ENCODE measurements around the gene FN3KRP. TPM values are rescaled to one million over a fixed set of nuclear protein-coding genes. Genes with fewer than 3 reads are reported as not detected.

The FN3KRP gene
- total and polyA plus RNA-seq, 4 donors, result 17.3 to 27.6 (median 23.6) TPM

DNA sequence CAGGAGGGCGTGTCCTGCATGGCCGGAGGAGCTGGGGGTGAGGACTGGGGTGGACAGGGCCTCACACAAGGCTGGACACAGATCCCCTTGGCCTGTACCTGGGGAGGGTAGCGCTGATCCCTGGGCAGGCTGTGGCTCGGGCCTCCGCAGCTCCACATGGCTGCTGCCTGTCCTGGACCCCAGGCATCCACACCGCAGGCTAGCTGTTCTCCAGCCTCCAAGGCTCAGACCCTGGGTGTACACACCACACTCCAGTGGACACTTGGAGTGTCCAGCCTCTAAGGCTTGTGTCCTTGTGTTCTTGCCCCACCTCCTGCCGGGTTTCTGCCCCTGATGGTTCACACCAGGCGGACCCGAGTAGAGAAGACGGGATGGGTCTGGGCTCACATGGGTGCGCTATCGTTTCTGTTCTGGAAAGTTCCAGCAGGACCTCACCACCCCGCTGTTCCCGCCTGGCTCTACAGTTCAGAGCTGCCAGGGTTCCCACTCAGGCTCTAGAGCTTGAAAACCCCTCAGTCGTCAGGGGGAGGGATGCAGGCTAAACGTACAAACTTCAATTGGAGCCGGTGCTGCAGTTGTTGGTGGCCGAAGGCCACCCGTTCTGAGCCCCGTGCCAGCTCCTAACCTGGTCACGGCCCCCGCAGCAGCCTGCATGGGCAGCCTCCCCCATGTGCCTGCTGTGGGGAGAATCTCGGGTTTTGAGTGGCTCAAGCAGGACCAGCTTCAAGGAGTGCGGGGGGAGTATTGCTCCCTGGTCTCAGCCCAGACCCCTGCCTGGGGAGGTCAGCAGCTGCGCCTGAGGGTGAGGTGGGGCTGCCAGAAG, 6.6 kb upstream of the FN3KRP start:
- Histone ChIP-seq H3K4me3 (no peak overlapping the region), H3K36me3 (ENCODE audit: control insufficient read depth in 4 of 4, insufficient read depth in 4 of 4, low read length in 4 of 4) (no peaks in the 10 kb centered on the region), H3K27ac (ENCODE audit: low read depth in 1 of 2, low read length in 1 of 2) (no peak overlapping the region), H3K9me3 (ENCODE audit: control insufficient read depth in 4 of 4, insufficient read depth in 3 of 4, low read length in 3 of 4) (peaks cover 0 to 3% (median 0%) of the 10 kb centered on the region in 4 donors), H3K4me1 (ENCODE audit: control insufficient read depth in 5 of 5, insufficient read depth in 5 of 5, low read length in 5 of 5) (no peaks in the 10 kb centered on the region), H3K9ac (ENCODE audit: insufficient read depth in 1 of 2, low read length in 2 of 2) (no peak overlapping the region), H3K27me3 (ENCODE audit: control insufficient read depth in 3 of 3, insufficient read depth in 3 of 3, low read length in 2 of 3) (no peaks in the 10 kb centered on the region)
- ATAC-seq (ENCODE audit: insufficient read depth, low FRiP score) (no peak), DNase-seq (no peak)
- TF ChIP-seq, protein P1, sequence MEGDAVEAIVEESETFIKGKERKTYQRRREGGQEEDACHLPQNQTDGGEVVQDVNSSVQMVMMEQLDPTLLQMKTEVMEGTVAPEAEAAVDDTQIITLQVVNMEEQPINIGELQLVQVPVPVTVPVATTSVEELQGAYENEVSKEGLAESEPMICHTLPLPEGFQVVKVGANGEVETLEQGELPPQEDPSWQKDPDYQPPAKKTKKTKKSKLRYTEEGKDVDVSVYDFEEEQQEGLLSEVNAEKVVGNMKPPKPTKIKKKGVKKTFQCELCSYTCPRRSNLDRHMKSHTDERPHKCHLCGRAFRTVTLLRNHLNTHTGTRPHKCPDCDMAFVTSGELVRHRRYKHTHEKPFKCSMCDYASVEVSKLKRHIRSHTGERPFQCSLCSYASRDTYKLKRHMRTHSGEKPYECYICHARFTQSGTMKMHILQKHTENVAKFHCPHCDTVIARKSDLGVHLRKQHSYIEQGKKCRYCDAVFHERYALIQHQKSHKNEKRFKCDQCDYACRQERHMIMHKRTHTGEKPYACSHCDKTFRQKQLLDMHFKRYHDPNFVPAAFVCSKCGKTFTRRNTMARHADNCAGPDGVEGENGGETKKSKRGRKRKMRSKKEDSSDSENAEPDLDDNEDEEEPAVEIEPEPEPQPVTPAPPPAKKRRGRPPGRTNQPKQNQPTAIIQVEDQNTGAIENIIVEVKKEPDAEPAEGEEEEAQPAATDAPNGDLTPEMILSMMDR (IDR thresholded peaks at IDR 0.05; ENCODE audit: control extremely low read depth, extremely low read depth), result no peak
- WGBS, 2 donors, result 86 to 91% methylated on average over 25 of the region's 25 CpGs

DNA sequence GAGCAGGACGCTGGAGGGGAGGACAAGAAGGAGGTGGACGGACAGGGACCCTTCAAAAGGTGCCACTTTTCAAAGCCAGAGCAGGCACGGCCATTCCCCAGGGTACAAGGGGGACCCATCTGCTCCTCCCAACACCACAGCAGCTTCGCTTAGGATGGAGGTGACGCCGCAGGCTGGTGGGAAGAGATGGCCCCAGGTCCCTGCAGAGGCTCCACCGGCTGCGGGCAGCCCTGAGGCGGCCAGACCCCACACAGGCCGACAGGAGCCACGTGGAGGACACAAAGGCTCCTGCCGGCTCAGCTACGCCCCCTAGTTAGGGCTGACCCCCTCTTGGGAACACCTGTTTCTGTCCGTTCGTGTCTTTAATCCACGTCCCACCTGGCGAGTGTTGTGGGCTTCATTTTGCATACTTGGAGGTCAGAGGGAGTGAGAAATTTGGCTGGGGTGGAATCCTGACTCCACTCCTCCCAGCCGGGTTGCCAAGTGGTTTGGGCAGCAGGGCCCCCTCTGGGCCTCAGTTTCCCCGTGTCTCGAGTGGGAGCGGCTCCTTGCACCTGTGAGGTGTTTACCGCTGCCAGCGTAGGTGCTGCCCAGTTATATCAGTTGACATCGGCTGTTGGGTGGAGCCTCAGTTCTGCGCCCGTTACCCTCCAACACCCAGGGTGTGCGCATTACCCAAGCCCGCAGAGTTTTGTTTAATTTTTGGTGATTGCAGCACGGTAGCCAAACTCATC, 5.8 kb upstream of the FN3KRP start:
- TF ChIP-seq, protein P1 (IDR thresholded peaks at IDR 0.05; ENCODE audit: control extremely low read depth, extremely low read depth), result no peak
- peaks cover 0 to 1% (median 0%) of the 10 kb centered on the region in 5 donors for H3K4me1 ChIP-seq (ENCODE audit: control insufficient read depth in 5 of 5, insufficient read depth in 5 of 5, low read length in 5 of 5)
- no peak overlapping the region for H3K9ac ChIP-seq (ENCODE audit: insufficient read depth in 1 of 2, low read length in 2 of 2)
- ATAC-seq (ENCODE audit: insufficient read depth, low FRiP score) (no peak), DNase-seq (no peak)
- H3K9me3 ChIP-seq (ENCODE audit: control insufficient read depth in 4 of 4, insufficient read depth in 3 of 4, low read length in 3 of 4), result peaks cover 0 to 3% (median 0%) of the 10 kb centered on the region in 4 donors
- H3K27me3 ChIP-seq (ENCODE audit: control insufficient read depth in 3 of 3, insufficient read depth in 3 of 3, low read length in 2 of 3), result no peaks in the 10 kb centered on the region
- no peaks in the 10 kb centered on the region for H3K36me3 ChIP-seq (ENCODE audit: control insufficient read depth in 4 of 4, insufficient read depth in 4 of 4, low read length in 4 of 4)
- no peak overlapping the region for H3K4me3 ChIP-seq
- WGBS, 2 donors, result 73 to 77% methylated on average over 29 of the region's 29 CpGs
- H3K27ac ChIP-seq (ENCODE audit: low read depth in 1 of 2, low read length in 1 of 2), result no peak overlapping the region

DNA sequence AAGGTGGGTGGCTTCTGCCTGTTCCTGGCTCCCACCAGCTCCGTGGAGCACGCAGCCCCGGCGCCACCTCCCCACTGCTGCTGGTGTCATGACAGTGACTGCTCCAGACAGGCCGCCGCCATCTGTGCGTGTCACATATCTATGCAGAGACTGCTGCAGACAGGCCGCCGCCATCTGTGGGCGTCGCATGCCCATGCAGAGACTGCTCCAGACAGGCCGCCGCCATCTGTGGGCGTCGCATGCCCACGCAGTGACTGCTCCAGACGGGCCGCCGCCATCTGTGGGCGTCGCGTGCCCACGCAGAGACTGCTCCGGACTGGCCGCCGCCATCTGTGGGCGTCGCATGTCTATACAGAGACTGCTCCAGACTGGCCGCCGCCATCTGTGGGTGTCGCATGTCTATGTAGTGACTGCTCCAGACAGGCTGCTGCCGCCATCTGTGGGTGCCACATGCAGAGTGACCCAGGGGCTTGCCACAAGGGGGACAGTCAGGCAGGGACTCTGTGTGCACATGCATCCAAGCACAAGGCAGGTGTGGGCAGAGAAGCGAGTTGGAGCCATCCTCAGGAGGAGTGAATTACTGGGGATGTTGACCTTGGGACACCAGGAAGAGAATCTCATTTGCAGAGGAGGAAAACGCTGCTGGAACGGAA, 3.3 kb upstream of the FN3KRP start:
- Histone ChIP-seq H3K9ac (ENCODE audit: insufficient read depth in 1 of 2, low read length in 2 of 2) (no peak overlapping the region), H3K27me3 (ENCODE audit: control insufficient read depth in 3 of 3, insufficient read depth in 3 of 3, low read length in 2 of 3) (no peaks in the 10 kb centered on the region), H3K36me3 (ENCODE audit: control insufficient read depth in 4 of 4, insufficient read depth in 4 of 4, low read length in 4 of 4) (no peaks in the 10 kb centered on the region), H3K27ac (ENCODE audit: low read depth in 1 of 2, low read length in 1 of 2) (no peak overlapping the region), H3K4me1 (ENCODE audit: control insufficient read depth in 5 of 5, insufficient read depth in 5 of 5, low read length in 5 of 5) (peaks cover 3 to 14% (median 5%) of the 10 kb centered on the region in 5 donors), H3K9me3 (ENCODE audit: control insufficient read depth in 4 of 4, insufficient read depth in 3 of 4, low read length in 3 of 4) (peaks cover 0 to 3% (median 0%) of the 10 kb centered on the region in 4 donors), H3K4me3 (no peak overlapping the region)
- ATAC-seq (ENCODE audit: insufficient read depth, low FRiP score), result no peak
- DNase-seq, result no peak
- WGBS, 2 donors, result 92 to 93% methylated on average over 35 of the region's 35 CpGs
- TF ChIP-seq, protein P1 (IDR thresholded peaks at IDR 0.05; ENCODE audit: control extremely low read depth, extremely low read depth), result no peak

All from lung (tissue), 12 donors.